ENCODE data around the gene EPS8L2.

GRCh38 chr11:698493-699115 lies 7.4 kb upstream of the EPS8L2 start:
- TF ChIP-seq CTCF (conservative IDR thresholded peaks at IDR 0.05; ENCODE audit: low read depth, low read length) (no peak), RFX5 (IDR thresholded peaks at IDR 0.05; ENCODE audit: low read depth, low read length) (no peak)
